ENCODE data around the gene LRRC37A.
"Not testable (repeated sequence)": the region's sequence is repeated elsewhere in the genome, so short reads cannot be mapped to it uniquely, and the experiment has no call there.

Gene LRRC37A

GRCh38 chr17:46254215-46254614 is 40.7 kb upstream of the LRRC37A start:
- not testable (repeated sequence) for H4K91ac ChIP-seq (ENCODE audit: low read depth, low read length, poor library complexity); H2AK5ac ChIP-seq (ENCODE audit: low read depth, low read length); H3K4me3 ChIP-seq (ENCODE audit: low read length in 2 of 2); H2BK15ac ChIP-seq (ENCODE audit: low read length); H4K8ac ChIP-seq (ENCODE audit: low read depth, low read length); H3K4me2 ChIP-seq (ENCODE audit: insufficient read depth, low read length, poor library complexity, severe bottlenecking); H2BK12ac ChIP-seq (ENCODE audit: low read length); H3K4ac ChIP-seq (ENCODE audit: low read length); H2BK5ac ChIP-seq (ENCODE audit: low read length); H3K23ac ChIP-seq (ENCODE audit: low read depth, low read length, poor library complexity); H3K18ac ChIP-seq (ENCODE audit: low read length); H3K36me3 ChIP-seq (replicated peaks in 1 of 2; ENCODE audit: control insufficient read depth in 2 of 2, insufficient read depth in 2 of 2, low read length in 2 of 2); H3K79me1 ChIP-seq (ENCODE audit: low read depth, low read length); H3K27ac ChIP-seq (replicated peaks; ENCODE audit: low read length); H3K4me1 ChIP-seq (ENCODE audit: control insufficient read depth in 2 of 2, insufficient read depth in 1 of 2, low read depth in 1 of 2, low read length in 2 of 2); H3K9me3 ChIP-seq (replicated peaks in 1 of 2; ENCODE audit: control insufficient read depth in 2 of 2, insufficient read depth in 1 of 2, low read depth in 1 of 2, low read length in 2 of 2); H3K9ac ChIP-seq (ENCODE audit: low read depth, low read length, poor library complexity); H3K27me3 ChIP-seq (ENCODE audit: control insufficient read depth in 3 of 3, insufficient read depth in 3 of 3, low read depth in 1 of 3, low read length in 3 of 3); H2AFZ ChIP-seq (ENCODE audit: low read length); DNase-seq (ENCODE audit: low spot score); H3K14ac ChIP-seq (ENCODE audit: low read length); H2BK120ac ChIP-seq (ENCODE audit: low read depth, low read length)
- WGBS, 2 donors (ENCODE audit: extremely low coverage in 2 of 2, insufficient read length in 2 of 2, insufficient replicate concordance in 1 of 2) = no CpG with 5 or more reads among the region's 6 CpGs

GRCh38 chr17:46256369-46256768 is 38.6 kb upstream of the LRRC37A start:
- not testable (repeated sequence) for H3K4ac ChIP-seq (ENCODE audit: low read length); H3K9ac ChIP-seq (ENCODE audit: low read depth, low read length, poor library complexity); H2AFZ ChIP-seq (ENCODE audit: low read length); H3K4me3 ChIP-seq (ENCODE audit: low read length in 2 of 2); H2AK5ac ChIP-seq (ENCODE audit: low read depth, low read length); H4K91ac ChIP-seq (ENCODE audit: low read depth, low read length, poor library complexity); H3K36me3 ChIP-seq (replicated peaks in 1 of 2; ENCODE audit: control insufficient read depth in 2 of 2, insufficient read depth in 2 of 2, low read length in 2 of 2); H3K4me1 ChIP-seq (ENCODE audit: control insufficient read depth in 2 of 2, insufficient read depth in 1 of 2, low read depth in 1 of 2, low read length in 2 of 2); H2BK12ac ChIP-seq (ENCODE audit: low read length); H2BK15ac ChIP-seq (ENCODE audit: low read length); H3K9me3 ChIP-seq (replicated peaks in 1 of 2; ENCODE audit: control insufficient read depth in 2 of 2, insufficient read depth in 1 of 2, low read depth in 1 of 2, low read length in 2 of 2); H3K27ac ChIP-seq (replicated peaks; ENCODE audit: low read length); H2BK120ac ChIP-seq (ENCODE audit: low read depth, low read length); DNase-seq (ENCODE audit: low spot score); H3K14ac ChIP-seq (ENCODE audit: low read length); H2BK5ac ChIP-seq (ENCODE audit: low read length); H4K8ac ChIP-seq (ENCODE audit: low read depth, low read length); H3K18ac ChIP-seq (ENCODE audit: low read length); H3K23ac ChIP-seq (ENCODE audit: low read depth, low read length, poor library complexity); H3K79me1 ChIP-seq (ENCODE audit: low read depth, low read length); H3K4me2 ChIP-seq (ENCODE audit: insufficient read depth, low read length, poor library complexity, severe bottlenecking)
- peaks cover 0 to 12% (median 12%) of the 10 kb centered on the region in 3 experiments for H3K27me3 ChIP-seq (ENCODE audit: control insufficient read depth in 3 of 3, insufficient read depth in 3 of 3, low read depth in 1 of 3, low read length in 3 of 3)
- no CpG with 5 or more reads among the region's 1 CpG for WGBS, 2 donors (ENCODE audit: extremely low coverage in 2 of 2, insufficient read length in 2 of 2, insufficient replicate concordance in 1 of 2)

- Histone ChIP-seq H2AFZ (ENCODE audit: low read length) (peak overlapping the region; percentile 91), H3K14ac (ENCODE audit: low read length) (peak overlapping the region; percentile 82), H3K23ac (ENCODE audit: low read depth, low read length, poor library complexity) (peak overlapping the region; percentile 31), H3K18ac (ENCODE audit: low read length) (peak overlapping the region; percentile 93), H3K9ac (ENCODE audit: low read depth, low read length, poor library complexity) (peak overlapping the region; percentile 85), H2BK12ac (ENCODE audit: low read length) (peak overlapping the region; percentile 94), H2BK15ac (ENCODE audit: low read length) (peak overlapping the region; percentile 67), H3K4me3 (ENCODE audit: low read length in 2 of 2) (peak overlapping the region; percentile 28 to 71), H3K4me2 (ENCODE audit: insufficient read depth, low read length, poor library complexity, severe bottlenecking) (peak overlapping the region; percentile 79), H3K27me3 (ENCODE audit: control insufficient read depth in 3 of 3, insufficient read depth in 3 of 3, low read depth in 1 of 3, low read length in 3 of 3) (peaks cover 0 to 41% (median 23%) of the 10 kb centered on the region in 3 experiments)
- H4K8ac ChIP-seq (ENCODE audit: low read depth, low read length); H3K9me3 ChIP-seq (replicated peaks in 1 of 2; ENCODE audit: control insufficient read depth in 2 of 2, insufficient read depth in 1 of 2, low read depth in 1 of 2, low read length in 2 of 2); H2BK5ac ChIP-seq (ENCODE audit: low read length); H4K91ac ChIP-seq (ENCODE audit: low read depth, low read length, poor library complexity); H3K27ac ChIP-seq (replicated peaks; ENCODE audit: low read length); H3K79me1 ChIP-seq (ENCODE audit: low read depth, low read length); H3K36me3 ChIP-seq (replicated peaks in 1 of 2; ENCODE audit: control insufficient read depth in 2 of 2, insufficient read depth in 2 of 2, low read length in 2 of 2); H2AK5ac ChIP-seq (ENCODE audit: low read depth, low read length); DNase-seq (ENCODE audit: low spot score); H3K4ac ChIP-seq (ENCODE audit: low read length); H2BK120ac ChIP-seq (ENCODE audit: low read depth, low read length); H3K4me1 ChIP-seq (ENCODE audit: control insufficient read depth in 2 of 2, insufficient read depth in 1 of 2, low read depth in 1 of 2, low read length in 2 of 2): not testable (repeated sequence)
- WGBS, 2 donors (ENCODE audit: extremely low coverage in 2 of 2, insufficient read length in 2 of 2, insufficient replicate concordance in 1 of 2) = no CpG with 5 or more reads among the region's 62 CpGs
These were observed 34.9 kb upstream of the LRRC37A start for GRCh38 chr17:46259845-46260661.

- Histone ChIP-seq H2AK5ac (ENCODE audit: low read depth, low read length) (no peak overlapping the region), H3K14ac (ENCODE audit: low read length) (no peak overlapping the region), H3K36me3 (replicated peaks in 1 of 2; ENCODE audit: control insufficient read depth in 2 of 2, insufficient read depth in 2 of 2, low read length in 2 of 2) (no peaks in the 10 kb centered on the region), H3K9me3 (replicated peaks in 1 of 2; ENCODE audit: control insufficient read depth in 2 of 2, insufficient read depth in 1 of 2, low read depth in 1 of 2, low read length in 2 of 2) (no peaks in the 10 kb centered on the region), H3K23ac (ENCODE audit: low read depth, low read length, poor library complexity) (no peak overlapping the region), H2BK15ac (ENCODE audit: low read length) (no peak overlapping the region), H2BK5ac (ENCODE audit: low read length) (no peak overlapping the region), H3K9ac (ENCODE audit: low read depth, low read length, poor library complexity) (no peak overlapping the region), H2AFZ (ENCODE audit: low read length) (no peak overlapping the region), H3K4me3 (ENCODE audit: low read length in 2 of 2) (no peak overlapping the region), H4K8ac (ENCODE audit: low read depth, low read length) (no peak overlapping the region), H4K91ac (ENCODE audit: low read depth, low read length, poor library complexity) (no peak overlapping the region), H3K18ac (ENCODE audit: low read length) (no peak overlapping the region), H3K27me3 (ENCODE audit: control insufficient read depth in 3 of 3, insufficient read depth in 3 of 3, low read depth in 1 of 3, low read length in 3 of 3) (peaks cover 3 to 47% (median 41%) of the 10 kb centered on the region in 3 experiments), H3K4me2 (ENCODE audit: insufficient read depth, low read length, poor library complexity, severe bottlenecking) (no peak overlapping the region), H3K4ac (ENCODE audit: low read length) (no peak overlapping the region), H2BK12ac (ENCODE audit: low read length) (no peak overlapping the region), H2BK120ac (ENCODE audit: low read depth, low read length) (no peak overlapping the region), H3K4me1 (ENCODE audit: control insufficient read depth in 2 of 2, insufficient read depth in 1 of 2, low read depth in 1 of 2, low read length in 2 of 2) (peaks cover 4% of the 10 kb centered on the region in 2 donors), H3K79me1 (ENCODE audit: low read depth, low read length) (no peaks in the 10 kb centered on the region), H3K27ac (replicated peaks; ENCODE audit: low read length) (no peak overlapping the region)
- no peak for DNase-seq (ENCODE audit: low spot score)
- no CpG with 5 or more reads among the region's 8 CpGs for WGBS, 2 donors (ENCODE audit: extremely low coverage in 2 of 2, insufficient read length in 2 of 2, insufficient replicate concordance in 1 of 2)
These were observed 32.7 kb upstream of the LRRC37A start for GRCh38 chr17:46262271-46262670.
